Hepatocyte (in vitro differentiated cells): ENCODE results near the gene MYEF2.

ENCODE experiments used
- EZH2 ChIP-seq: fragments of 200-600 bp; sonication (generic); IDR thresholded peaks from 2 replicates; pipeline ENCODE4 v1.6.1; 2016; ENCODE audit warnings: antibody characterized with exemption, mild to moderate bottlenecking, borderline replicate concordance
- EZH2phosphoT487 ChIP-seq: fragments of 200-600 bp; sonication (generic); IDR thresholded peaks from one replicate; pipeline ENCODE4 v1.6.1; 2018; ENCODE audit warnings: antibody characterized with exemption, mild to moderate bottlenecking, low read depth, moderate library complexity; ENCODE audit not compliant: unreplicated experiment, severe bottlenecking
- TF ChIP-seq, protein P1 (sequence below): fragments of 200-600 bp; sonication (generic); IDR thresholded peaks from 2 replicates; pipeline ENCODE4 v1.5.1; 2016; ENCODE audit warnings: antibody characterized with exemption, mild to moderate bottlenecking; ENCODE audit not compliant: poor library complexity

DNA sequence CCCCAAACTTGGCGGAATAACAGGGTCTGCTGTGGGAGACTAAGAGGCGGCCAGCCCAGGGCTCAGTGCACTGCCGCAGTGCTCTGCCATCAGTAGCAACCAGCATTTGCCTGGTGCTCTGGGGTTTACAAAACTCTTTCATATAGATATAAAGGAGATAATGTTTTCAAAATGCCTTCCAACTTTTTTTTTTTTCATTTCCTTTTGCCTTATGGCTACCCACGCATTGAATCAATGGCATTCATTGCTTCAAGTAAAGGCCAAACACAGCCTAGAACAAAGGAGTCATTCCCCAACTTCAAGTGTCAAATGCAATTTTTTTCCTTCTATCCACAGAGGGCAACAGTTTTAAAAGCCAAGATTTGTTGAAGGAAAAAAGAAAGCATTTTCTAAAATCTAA lies 68.9 kb downstream of the MYEF2 start:
- TF ChIP-seq, protein P1, sequence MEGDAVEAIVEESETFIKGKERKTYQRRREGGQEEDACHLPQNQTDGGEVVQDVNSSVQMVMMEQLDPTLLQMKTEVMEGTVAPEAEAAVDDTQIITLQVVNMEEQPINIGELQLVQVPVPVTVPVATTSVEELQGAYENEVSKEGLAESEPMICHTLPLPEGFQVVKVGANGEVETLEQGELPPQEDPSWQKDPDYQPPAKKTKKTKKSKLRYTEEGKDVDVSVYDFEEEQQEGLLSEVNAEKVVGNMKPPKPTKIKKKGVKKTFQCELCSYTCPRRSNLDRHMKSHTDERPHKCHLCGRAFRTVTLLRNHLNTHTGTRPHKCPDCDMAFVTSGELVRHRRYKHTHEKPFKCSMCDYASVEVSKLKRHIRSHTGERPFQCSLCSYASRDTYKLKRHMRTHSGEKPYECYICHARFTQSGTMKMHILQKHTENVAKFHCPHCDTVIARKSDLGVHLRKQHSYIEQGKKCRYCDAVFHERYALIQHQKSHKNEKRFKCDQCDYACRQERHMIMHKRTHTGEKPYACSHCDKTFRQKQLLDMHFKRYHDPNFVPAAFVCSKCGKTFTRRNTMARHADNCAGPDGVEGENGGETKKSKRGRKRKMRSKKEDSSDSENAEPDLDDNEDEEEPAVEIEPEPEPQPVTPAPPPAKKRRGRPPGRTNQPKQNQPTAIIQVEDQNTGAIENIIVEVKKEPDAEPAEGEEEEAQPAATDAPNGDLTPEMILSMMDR, result no peak
- TF ChIP-seq EZH2, result no peak
- TF ChIP-seq EZH2phosphoT487, result no peak
